GM19452 (cell line): Measurements from ENCODE around the gene STK36.

ENCODE experiments used
- ATAC-seq: cut with Tn5 transposase; IDR thresholded peaks from one replicate; pipeline ENCODE4 v1.9.1; 2021; ENCODE audit not compliant: unreplicated experiment

STK36 gene

GRCh38 chr2:218671654-218672566 lies at the start of gene STK36, which contains the start of gene RNF25:
TSS of gene STK36 (plus strand) at chr2:218672086. CDS start at chr2:218672830, 744 bp downstream.
TSS of gene RNF25 (minus strand) at chr2:218672002. CDS start at chr2:218671970, 32 bp downstream.
- ATAC-seq, result peak; percentile 97

GRCh38 chr2:218622606-218623365 lies 49.1 kb upstream of the STK36 start:
- no peak for ATAC-seq

GRCh38 chr2:218623366-218623705 lies 48.5 kb upstream of the STK36 start:
- ATAC-seq, result no peak

GRCh38 chr2:218626369-218626768 lies 45.5 kb upstream of the STK36 start:
- ATAC-seq, result no peak

GRCh38 chr2:218627939-218628338 lies 43.9 kb upstream of the STK36 start:
- ATAC-seq, result no peak

GRCh38 chr2:218631837-218632236 lies 40.0 kb upstream of the STK36 start:
- no peak for ATAC-seq

GRCh38 chr2:218635719-218636118 lies 36.2 kb upstream of the STK36 start:
- ATAC-seq, result no peak

GRCh38 chr2:218638372-218638771 lies 33.5 kb upstream of the STK36 start:
- ATAC-seq, result no peak

GRCh38 chr2:218642121-218642656 lies 29.7 kb upstream of the STK36 start:
- no peak for ATAC-seq

GRCh38 chr2:218642786-218643185 lies 29.1 kb upstream of the STK36 start:
- no peak for ATAC-seq

GRCh38 chr2:218643751-218644310 lies 28.1 kb upstream of the STK36 start:
- ATAC-seq, result no peak

- no peak for ATAC-seq
These were observed 27.2 kb upstream of the STK36 start for GRCh38 chr2:218644721-218645120.

- peak; percentile 81 for ATAC-seq
These were observed 26.8 kb upstream of the STK36 start for GRCh38 chr2:218645126-218645525.

GRCh38 chr2:218648088-218648786 lies 23.6 kb upstream of the STK36 start:
- ATAC-seq, result no peak

- no peak for ATAC-seq
These were observed 23.1 kb upstream of the STK36 start for GRCh38 chr2:218648787-218649100.

- no peak for ATAC-seq
These were observed 16.1 kb upstream of the STK36 start for GRCh38 chr2:218655751-218656150.

- peak; percentile 33 for ATAC-seq
These were observed 13.1 kb upstream of the STK36 start for GRCh38 chr2:218658671-218659257.

- peak; percentile 93 for ATAC-seq
These were observed 12.5 kb upstream of the STK36 start, which contains the start of the genes BCS1L and ZNF142 for GRCh38 chr2:218659258-218659987. TSS of gene BCS1L (plus strand) at chr2:218659683. CDS start at chr2:218660988, 1,305 bp downstream. TSS of gene ZNF142 (minus strand) at chr2:218659623. CDS start at chr2:218656429, 3,194 bp downstream.

- ATAC-seq, result no peak
These were observed 11.9 kb upstream of the STK36 start for GRCh38 chr2:218659988-218660358.

- ATAC-seq, result no peak
These were observed 9.5 kb upstream of the STK36 start for GRCh38 chr2:218662377-218662776.
